HG02759 (cell line): ENCODE measurements around the gene RAE1.
A peak's percentile ranks its signal among the peaks of the same experiment; 100 is the strongest.

Experiments
- ATAC-seq: cut with Tn5 transposase; IDR thresholded peaks from one replicate; pipeline ENCODE4 v1.9.1; 2021; ENCODE audit warnings: mild to moderate bottlenecking, moderate library complexity; ENCODE audit not compliant: unreplicated experiment

RAE1 gene

GRCh38 chr20:57398231-57398821 lies 47.3 kb downstream of the RAE1 start:
- peak; percentile 61 for ATAC-seq

- no peak for ATAC-seq
Measured at GRCh38 chr20:57398901-57399535, 48.0 kb downstream of the RAE1 start.

DNA sequence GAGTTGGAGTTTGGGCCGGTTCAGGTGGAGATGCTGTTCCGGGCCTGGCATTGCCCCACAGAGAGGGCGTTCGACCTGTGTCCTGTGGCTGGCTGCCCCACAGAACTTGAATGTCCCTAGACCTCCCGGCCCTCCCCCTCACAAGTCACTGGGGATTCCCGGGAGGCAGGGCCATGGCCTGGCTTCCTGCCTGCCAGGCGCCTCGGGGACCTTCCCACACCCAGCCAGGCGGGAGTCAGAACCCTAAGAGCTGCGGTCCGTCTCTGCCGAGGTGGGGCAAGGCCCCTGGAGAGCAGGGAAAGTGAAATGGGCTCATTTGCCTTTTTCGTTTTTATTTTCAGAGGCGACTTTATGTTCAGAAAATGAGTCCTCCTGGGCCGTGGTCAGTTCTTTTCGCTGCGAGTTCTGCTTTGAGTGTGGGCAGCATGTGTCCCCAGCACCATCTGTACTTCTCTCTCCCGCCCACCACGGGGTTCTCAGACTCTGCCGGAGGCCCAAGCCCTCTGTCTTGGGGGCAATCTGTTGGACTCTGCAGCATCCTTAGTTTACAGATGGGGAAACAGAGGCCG lies 48.6 kb downstream of the RAE1 start:
- ATAC-seq: peak; percentile 49

DNA sequence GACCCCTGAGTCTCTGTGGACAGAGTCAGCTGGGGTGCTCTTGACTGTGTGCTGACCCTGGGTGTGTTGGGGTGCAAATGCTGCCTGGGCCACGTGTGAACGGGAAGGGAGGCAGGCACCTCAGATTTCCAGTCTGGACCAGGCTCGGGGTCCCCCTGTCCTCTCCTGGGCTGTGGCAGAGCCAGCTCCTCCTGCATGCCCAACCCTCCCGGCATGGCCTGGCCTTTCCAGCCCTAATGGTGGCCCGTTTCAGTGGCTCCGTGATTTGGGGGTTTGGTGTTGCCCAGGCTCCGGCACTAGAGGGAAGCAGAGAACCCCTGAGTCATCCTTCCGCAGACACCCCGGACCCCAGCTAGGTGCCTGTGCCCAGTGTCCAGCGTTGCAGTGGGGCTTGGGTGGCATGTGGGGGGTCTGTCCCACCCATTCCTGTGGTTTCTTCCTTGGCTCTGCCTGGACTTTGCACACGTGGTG lies 49.2 kb downstream of the RAE1 start:
- ATAC-seq: no peak

GRCh38 chr20:57400821-57401564 lies 49.9 kb downstream of the RAE1 start:
- peak; percentile 31 for ATAC-seq

GRCh38 chr20:57401565-57401918 lies 50.5 kb downstream of the RAE1 start:
- ATAC-seq: no peak

DNA sequence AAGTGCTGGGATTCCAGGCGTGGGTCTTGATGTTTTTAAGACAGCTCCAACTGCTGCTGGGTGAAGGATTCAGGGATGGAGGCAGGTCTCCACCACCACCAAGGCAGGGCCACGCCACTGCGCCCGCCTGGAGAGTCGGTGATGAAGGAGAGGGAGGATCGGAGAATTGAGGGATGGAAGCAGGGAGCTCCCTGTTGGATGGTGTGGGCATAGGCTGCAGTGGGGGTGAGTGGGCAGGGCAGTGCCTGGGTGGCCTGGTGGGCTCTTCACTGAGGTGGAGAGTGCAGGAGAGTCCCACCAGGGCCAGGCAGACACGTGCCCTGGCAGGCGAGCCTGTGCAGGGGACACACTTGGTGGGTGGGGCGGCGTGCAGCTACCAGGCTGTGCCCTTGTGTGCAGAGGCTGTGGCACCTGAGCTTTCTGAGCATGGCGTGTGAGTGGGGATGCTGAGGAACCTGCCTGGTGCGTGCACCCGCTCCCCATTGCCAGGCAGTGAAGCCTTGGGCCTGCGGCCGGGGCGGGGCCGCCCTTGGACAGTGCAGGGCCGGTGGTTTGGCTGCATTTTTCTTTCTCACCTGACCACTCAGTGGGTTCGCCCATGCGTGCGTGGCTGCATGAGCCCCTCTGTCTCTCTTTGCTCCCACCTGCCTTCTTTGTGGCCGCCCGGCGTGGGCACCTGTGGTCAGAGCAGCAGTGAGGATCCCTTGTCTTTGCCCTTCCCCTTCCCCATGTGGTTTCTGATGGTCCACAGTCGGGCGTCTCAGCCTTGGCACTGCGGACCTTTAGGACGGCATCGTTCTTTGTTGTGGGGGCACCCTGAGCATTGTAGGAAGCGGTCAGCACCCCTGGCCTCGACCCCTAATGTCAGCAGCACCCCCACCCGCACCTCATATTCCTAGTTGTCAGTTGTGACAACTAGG lies 51.4 kb downstream of the RAE1 start:
- no peak for ATAC-seq

DNA sequence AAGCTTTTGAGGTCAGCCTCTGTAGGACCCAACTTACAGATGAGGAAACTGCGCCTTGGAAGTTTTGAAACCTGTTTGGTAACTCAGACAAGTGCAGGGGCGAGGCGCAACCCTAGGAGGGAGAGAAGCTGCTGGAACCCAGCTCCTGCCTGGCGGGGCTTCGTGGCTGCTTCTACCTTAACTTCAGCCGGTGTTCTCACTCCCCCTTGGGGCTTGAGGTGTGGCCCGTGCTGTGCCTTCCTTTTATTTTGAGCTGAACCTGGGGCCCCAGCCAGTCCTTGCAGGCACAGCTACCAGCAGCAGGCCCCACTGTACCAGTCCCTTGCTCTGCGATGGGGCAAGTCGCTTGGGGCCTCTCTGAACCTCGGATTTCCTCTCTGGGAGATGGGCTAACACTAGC lies 52.2 kb downstream of the RAE1 start:
- ATAC-seq: no peak

- no peak for ATAC-seq
Measured at GRCh38 chr20:57404006-57404405, 53.0 kb downstream of the RAE1 start.

GRCh38 chr20:57404419-57405072 lies 53.5 kb downstream of the RAE1 start:
- ATAC-seq: no peak

- ATAC-seq: no peak
Measured at GRCh38 chr20:57405236-57406016, 54.4 kb downstream of the RAE1 start.

DNA sequence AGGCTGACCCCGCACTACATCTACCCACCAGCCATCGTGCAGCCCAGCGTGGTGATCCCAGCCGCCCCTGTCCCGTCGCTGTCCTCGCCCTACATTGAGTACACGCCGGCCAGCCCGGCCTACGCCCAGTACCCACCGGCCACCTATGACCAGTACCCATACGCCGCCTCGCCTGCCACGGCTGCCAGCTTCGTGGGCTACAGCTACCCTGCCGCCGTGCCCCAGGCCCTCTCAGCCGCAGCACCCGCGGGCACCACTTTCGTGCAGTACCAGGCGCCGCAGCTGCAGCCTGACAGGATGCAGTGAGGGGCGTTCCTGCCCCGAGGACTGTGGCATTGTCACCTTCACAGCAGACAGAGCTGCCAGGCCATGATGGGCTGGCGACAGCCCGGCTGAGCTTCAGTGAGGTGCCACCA lies 56.5 kb downstream of the RAE1 start:
- ATAC-seq: no peak

DNA sequence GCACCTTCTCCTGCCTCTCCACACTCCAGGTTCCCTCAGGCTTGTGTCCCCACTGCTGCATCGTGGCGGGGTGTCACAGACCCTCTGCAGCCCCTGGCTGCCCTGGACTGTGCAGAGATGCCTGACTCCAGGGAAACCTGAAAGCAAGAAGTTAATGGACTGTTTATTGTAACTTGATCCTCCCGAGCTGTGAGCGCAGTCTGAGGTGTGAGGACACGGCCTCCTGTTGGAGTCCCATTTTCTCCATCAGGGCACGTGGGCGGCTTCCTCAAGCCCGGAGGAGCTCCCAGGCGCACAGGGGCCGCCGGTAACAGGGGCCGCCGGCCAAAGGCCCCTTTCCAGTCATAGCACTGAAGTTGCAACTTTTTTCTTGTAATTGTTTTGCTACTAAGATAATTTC lies 57.1 kb downstream of the RAE1 start:
- no peak for ATAC-seq

DNA sequence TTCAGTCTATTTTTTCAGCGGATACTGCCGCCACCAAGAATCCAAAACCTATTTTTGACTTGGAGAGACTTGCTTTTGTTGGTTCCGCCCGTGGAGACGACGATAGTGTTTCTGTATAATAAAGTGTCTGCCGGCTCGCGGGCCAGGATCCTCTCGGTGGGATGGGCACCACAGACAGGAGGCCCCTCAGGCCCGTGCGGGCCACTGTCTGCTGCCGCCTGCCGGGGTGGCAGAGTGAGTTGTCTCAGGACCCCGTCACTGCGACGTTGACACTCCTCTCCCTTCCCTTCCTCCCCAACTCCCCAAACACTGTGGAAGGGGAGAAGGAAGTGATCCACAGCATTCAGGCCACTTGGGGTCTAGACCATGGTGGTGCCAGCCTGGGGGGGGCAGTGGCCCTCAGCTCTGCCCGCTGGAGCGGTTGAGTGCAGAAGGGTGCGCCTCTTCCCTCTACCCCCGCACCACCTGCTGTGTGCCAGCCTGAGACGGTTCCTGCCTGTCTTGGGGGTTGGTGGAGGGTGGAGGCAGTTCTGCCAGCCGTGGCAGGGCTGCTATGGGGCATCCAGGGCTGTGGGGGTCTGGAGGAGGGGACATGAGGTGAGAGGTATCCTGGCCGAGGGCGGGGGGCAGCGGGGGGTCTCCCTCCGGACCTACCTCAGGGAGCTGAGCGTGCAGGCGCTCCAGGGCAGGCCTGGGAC lies 57.6 kb downstream of the RAE1 start:
- no peak for ATAC-seq

- no peak for ATAC-seq
Measured at GRCh38 chr20:57409316-57409671, 58.2 kb downstream of the RAE1 start.

DNA sequence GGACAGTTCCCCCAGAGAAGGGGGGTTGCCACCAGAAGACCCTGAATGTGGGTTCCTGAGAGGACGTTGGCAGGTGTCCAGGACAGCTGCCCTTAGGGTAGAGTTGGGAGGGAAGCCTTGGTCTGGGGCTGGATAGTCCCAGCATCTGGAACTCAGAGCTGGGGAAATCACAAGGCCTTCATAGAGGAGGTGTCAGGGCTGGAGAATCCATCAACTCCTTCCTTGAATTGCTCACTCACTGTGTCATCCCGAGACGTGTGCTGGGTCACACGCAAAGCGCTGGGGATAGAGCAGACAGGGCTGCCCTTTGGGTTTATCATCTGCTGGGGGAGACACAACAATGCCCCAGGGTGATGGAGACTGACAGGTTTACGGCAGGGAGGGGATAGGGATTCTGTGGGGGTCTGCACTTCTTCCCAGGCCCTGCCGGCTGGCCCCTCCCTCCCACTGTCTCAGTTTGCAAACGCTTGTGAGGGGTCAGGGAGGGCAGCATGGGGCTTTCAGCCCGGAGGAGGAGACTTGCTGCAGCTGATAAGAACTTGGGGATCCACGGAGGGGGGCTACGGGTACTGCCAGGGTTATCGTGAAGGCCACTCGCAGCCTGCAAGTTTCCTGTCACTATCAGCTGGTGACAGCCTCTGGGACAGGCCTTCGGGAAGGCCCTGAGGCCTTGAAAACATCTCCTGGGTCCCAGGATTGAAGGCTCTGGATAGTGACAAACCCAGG lies 58.8 kb downstream of the RAE1 start:
- no peak for ATAC-seq

DNA sequence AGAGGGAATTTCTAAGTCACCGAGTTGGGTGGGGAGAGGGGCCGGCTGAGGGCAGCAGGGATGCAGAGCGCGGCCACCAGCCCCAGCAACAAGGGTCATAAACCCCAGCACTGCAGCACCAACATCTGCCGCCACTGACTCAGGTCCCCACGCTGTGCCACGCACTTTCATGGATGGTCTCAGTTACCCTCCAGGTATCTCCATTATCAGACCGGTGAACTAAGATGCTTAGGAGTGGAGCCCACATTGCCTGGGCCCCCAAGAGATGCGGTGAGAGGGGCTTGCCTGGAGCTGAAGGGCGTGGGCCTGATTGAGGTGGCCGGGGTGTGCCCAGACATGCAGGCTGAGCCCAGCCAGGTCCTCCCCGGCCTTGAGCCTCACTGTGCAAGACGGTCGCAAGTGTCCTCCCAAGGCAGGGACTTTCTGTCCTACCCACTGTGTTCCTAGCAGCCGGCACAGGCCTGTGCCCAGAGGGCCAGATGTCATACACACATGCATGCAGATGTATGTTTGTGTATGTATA lies 59.4 kb downstream of the RAE1 start:
- ATAC-seq: no peak

- no peak for ATAC-seq
Measured at GRCh38 chr20:57410924-57411323, 59.9 kb downstream of the RAE1 start.
